ENCODE measurements around the gene WWC2. TPM values are rescaled to one million over a fixed set of nuclear protein-coding genes. Genes with fewer than 3 reads are reported as not detected.

WWC2 gene
- total RNA-seq, 4 donors from 2014 or later = 26.9 to 45.9 (median 41.4) TPM

DNA sequence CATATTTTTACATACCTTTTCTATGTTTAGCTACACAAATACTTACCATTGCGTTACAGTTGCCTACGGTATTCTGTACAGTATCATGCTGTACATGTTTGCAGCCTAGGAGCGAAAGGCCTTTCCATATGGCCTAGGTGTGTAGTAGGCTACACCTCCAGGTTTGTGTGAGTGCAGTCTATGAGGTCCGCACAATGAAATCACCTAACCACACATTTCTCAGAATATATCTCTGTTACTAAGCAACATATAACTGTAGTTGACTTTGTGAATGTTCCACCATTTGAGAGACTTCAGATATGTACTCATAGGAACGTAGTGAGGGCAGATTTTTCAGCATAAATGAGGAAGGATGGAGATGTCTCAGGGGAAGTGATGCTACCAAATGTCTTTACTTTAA lies 62.6 kb downstream of the WWC2 start:
- intact Hi-C loops (cut with DNase I; ENCODE audit: low total_unique reads) = no loop called here

GRCh38 chr4:183163135-183163534 lies 64.1 kb downstream of the WWC2 start:
- intact Hi-C loops (cut with DNase I; ENCODE audit: low total_unique reads) = no loop called here
- TF ChIP-seq POLR2A (IDR thresholded peaks at IDR 0.05) = no peak
- H3K4me1 ChIP-seq = no peaks in the 10 kb centered on the region

More for the DNA sequence above, 62.6 kb downstream of the WWC2 start:
- TF ChIP-seq POLR2A (IDR thresholded peaks at IDR 0.05) = no peak
- TF ChIP-seq CTCF (IDR thresholded peaks at IDR 0.05) = no peak
- Histone ChIP-seq H3K27ac (no peak overlapping the region), H3K4me1 (no peaks in the 10 kb centered on the region), H3K36me3 (no peaks in the 10 kb centered on the region), H3K27me3 (no peaks in the 10 kb centered on the region), H3K9me3 (no peaks in the 10 kb centered on the region), H3K4me3 (no peak overlapping the region)
- DNase-seq = no peak

DNA sequence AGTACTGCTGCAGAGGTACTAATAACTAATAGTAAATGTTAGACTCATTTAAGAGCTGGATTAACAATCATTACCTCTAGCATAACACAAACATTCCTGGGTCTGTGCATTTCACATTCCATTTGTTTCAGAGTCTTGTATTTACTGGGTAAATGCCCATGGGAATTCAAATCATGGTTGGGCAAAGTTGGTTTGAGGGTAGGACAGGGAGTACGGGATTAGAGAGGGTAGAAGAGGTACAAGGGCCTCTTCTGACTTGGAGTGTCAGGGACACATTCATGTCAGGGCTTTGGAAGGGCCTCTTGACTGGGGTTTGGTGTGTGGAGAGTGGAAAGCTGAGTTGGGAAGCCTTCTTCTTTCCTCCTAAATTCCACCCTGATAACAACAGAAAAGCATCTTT lies 65.9 kb downstream of the WWC2 start:
- Histone ChIP-seq H3K4me1 (no peaks in the 10 kb centered on the region), H3K27ac (no peak overlapping the region), H3K27me3 (no peaks in the 10 kb centered on the region), H3K4me3 (no peak overlapping the region), H3K36me3 (no peaks in the 10 kb centered on the region), H3K9me3 (no peaks in the 10 kb centered on the region)
- DNase-seq = no peak
- TF ChIP-seq CTCF (IDR thresholded peaks at IDR 0.05) (no peak), POLR2A (IDR thresholded peaks at IDR 0.05) (no peak)
- intact Hi-C loops (cut with DNase I; ENCODE audit: low total_unique reads) = no loop called here

More at GRCh38 chr4:183163135-183163534, 64.1 kb downstream of the WWC2 start:
- H3K27me3 ChIP-seq = no peaks in the 10 kb centered on the region
- no peaks in the 10 kb centered on the region for H3K9me3 ChIP-seq
- no peak overlapping the region for H3K4me3 ChIP-seq
- no peaks in the 10 kb centered on the region for H3K36me3 ChIP-seq
- no peak for DNase-seq
- no peak overlapping the region for H3K27ac ChIP-seq

DNA sequence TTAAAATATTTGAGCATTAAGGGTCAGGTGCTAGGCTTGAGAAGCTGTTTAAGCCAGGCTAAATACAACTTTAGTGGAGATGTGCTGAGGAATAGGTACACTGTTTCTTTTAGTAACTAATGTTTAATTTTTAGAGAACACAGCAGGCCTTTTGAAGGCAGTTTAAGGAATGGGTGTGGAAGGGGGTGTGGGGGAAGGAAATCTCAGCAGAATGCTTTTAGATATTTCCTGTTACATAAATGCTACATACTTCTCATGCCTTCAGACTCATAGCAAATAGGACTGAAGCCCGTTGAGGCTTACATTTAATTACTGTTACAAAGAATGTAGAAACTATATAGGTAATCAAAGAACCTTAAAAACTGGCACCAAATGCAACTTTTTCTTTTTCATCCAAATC lies 66.3 kb downstream of the WWC2 start:
- DNase-seq = no peak
- intact Hi-C loops (cut with DNase I; ENCODE audit: low total_unique reads) = no loop called here

DNA sequence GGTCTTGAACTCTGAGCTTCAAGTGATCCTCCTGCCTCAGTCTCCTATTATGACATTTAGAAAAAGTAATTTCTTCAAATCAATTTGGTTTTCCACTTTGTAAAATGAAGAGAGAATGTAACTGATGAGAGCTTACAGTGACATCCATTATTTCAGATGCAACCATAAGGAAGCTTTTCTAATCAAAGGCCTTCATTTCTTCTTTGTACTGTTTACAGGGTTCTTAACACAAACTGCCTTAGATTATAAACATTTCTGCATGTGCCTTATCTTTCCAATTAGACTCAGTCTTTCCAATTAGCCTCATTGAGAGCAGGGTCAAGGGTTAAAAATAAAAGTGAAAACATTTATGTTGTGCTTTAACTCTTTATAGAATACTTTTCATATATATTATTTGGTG lies 71.8 kb downstream of the WWC2 start:
- H3K4me3 ChIP-seq = no peak overlapping the region
- TF ChIP-seq POLR2A (IDR thresholded peaks at IDR 0.05) = no peak
- TF ChIP-seq CTCF (IDR thresholded peaks at IDR 0.05) = no peak
- H3K27ac ChIP-seq = no peak overlapping the region
- no peaks in the 10 kb centered on the region for H3K27me3 ChIP-seq
- intact Hi-C loops (cut with DNase I; ENCODE audit: low total_unique reads) = loop anchor here (10.0 kb wide), 1 partner anchor 46 kb away; no protein-coding TSS in a partner anchor
- no peak for DNase-seq
- H3K36me3 ChIP-seq = no peaks in the 10 kb centered on the region
- H3K9me3 ChIP-seq = no peaks in the 10 kb centered on the region
- H3K4me1 ChIP-seq = no peaks in the 10 kb centered on the region

More for the DNA sequence above, 66.3 kb downstream of the WWC2 start:
- no peaks in the 10 kb centered on the region for H3K9me3 ChIP-seq
- H3K4me3 ChIP-seq = no peak overlapping the region
- H3K27me3 ChIP-seq = no peaks in the 10 kb centered on the region
- H3K4me1 ChIP-seq = no peaks in the 10 kb centered on the region
- no peaks in the 10 kb centered on the region for H3K36me3 ChIP-seq
- no peak for TF ChIP-seq CTCF (IDR thresholded peaks at IDR 0.05)
- TF ChIP-seq POLR2A (IDR thresholded peaks at IDR 0.05) = no peak
- H3K27ac ChIP-seq = no peak overlapping the region

Measured in uterus (tissue), 4 donors.